NCI-H2081 treated with DMSO at 0.1 percent for 48 hours (cell line): Measurements from ENCODE around the gene FRZB.

Experiments used
- DNase-seq: peaks from one replicate; lab custom pipeline; 2025; lab: John Stamatoyannopoulos, UW

FRZB gene

GRCh38 chr2:182784777-182785176 is 81.7 kb downstream of the FRZB start:
- DNase-seq = no peak

GRCh38 chr2:182784058-182784706 is 82.3 kb downstream of the FRZB start:
- DNase-seq = no peak
